A673 (cell line): Measurements from ENCODE around the gene BAIAP2L2.

Source experiments
- EZH2 ChIP-seq: fragments of 200-600 bp; sonication (generic); IDR thresholded peaks from 2 replicates; pipeline ENCODE4 v1.6.1; 2017; ENCODE audit warnings: borderline replicate concordance, low read depth, mild to moderate bottlenecking, mixed read lengths, antibody characterized with exemption, low read length; ENCODE audit not compliant: poor library complexity, severe bottlenecking
- TF ChIP-seq, protein P1 (sequence below): fragments of 300-800, 200-600 bp; sonication (generic); conservative IDR thresholded peaks from 2 replicates; pipeline ENCODE4 v1.5.1; 2017; ENCODE audit warnings: low read depth, mild to moderate bottlenecking, antibody characterized with exemption, low read length, moderate library complexity, mixed read lengths

DNA sequence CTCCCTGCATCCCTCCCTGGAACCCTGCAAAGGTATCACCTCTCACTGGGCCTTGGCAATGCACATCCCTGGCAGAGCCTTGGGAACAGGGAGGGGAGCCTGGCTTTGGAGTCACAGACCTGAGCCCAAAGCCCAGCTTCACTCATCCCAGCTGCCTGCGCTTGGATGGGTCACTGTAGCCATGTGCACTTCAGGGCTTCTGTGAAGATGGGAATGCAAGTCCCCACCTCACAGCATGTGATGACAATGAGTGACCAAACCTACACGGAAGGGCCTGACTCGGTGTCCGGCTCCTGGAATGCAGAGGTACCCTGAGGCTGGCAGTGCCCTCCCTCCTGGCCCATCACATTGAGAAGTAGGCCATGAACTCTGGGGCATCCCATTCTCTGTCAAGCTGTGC, 22.8 kb upstream of the BAIAP2L2 start:
- TF ChIP-seq, protein P1, sequence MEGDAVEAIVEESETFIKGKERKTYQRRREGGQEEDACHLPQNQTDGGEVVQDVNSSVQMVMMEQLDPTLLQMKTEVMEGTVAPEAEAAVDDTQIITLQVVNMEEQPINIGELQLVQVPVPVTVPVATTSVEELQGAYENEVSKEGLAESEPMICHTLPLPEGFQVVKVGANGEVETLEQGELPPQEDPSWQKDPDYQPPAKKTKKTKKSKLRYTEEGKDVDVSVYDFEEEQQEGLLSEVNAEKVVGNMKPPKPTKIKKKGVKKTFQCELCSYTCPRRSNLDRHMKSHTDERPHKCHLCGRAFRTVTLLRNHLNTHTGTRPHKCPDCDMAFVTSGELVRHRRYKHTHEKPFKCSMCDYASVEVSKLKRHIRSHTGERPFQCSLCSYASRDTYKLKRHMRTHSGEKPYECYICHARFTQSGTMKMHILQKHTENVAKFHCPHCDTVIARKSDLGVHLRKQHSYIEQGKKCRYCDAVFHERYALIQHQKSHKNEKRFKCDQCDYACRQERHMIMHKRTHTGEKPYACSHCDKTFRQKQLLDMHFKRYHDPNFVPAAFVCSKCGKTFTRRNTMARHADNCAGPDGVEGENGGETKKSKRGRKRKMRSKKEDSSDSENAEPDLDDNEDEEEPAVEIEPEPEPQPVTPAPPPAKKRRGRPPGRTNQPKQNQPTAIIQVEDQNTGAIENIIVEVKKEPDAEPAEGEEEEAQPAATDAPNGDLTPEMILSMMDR = no peak
- no peak for TF ChIP-seq EZH2
